GM19452 (cell line): ENCODE measurements around the gene PTCD3.

ENCODE experiments used
- ATAC-seq: cut with Tn5 transposase; IDR thresholded peaks from one replicate; pipeline ENCODE4 v1.9.1; 2021; ENCODE audit not compliant: unreplicated experiment

Gene PTCD3

GRCh38 chr2:86143307-86143706 is 37.3 kb downstream of the PTCD3 start:
- ATAC-seq: no peak

- no peak for ATAC-seq
Measured at GRCh38 chr2:86143926-86144685, 38.1 kb downstream of the PTCD3 start.

GRCh38 chr2:86147793-86148192 is 41.8 kb downstream of the PTCD3 start:
- no peak for ATAC-seq

- no peak for ATAC-seq
Measured at GRCh38 chr2:86150502-86150901, 44.5 kb downstream of the PTCD3 start.

- no peak for ATAC-seq
Measured at GRCh38 chr2:86157009-86157556, 51.0 kb downstream of the PTCD3 start.

- no peak for ATAC-seq
Measured at GRCh38 chr2:86158286-86158685, 52.3 kb downstream of the PTCD3 start.

GRCh38 chr2:86160156-86160952 is 54.3 kb downstream of the PTCD3 start:
- no peak for ATAC-seq

GRCh38 chr2:86170449-86170848 is 64.4 kb downstream of the PTCD3 start:
- no peak for ATAC-seq

- no peak for ATAC-seq
Measured at GRCh38 chr2:86171295-86171694, 65.3 kb downstream of the PTCD3 start.

- no peak for ATAC-seq
Measured at GRCh38 chr2:86172610-86173009, 66.6 kb downstream of the PTCD3 start.

GRCh38 chr2:86174445-86174844 is 68.4 kb downstream of the PTCD3 start:
- ATAC-seq: no peak

- ATAC-seq: no peak
Measured at GRCh38 chr2:86175828-86176227, 69.8 kb downstream of the PTCD3 start.

- ATAC-seq: no peak
Measured at GRCh38 chr2:86176597-86176996, 70.6 kb downstream of the PTCD3 start.

- no peak for ATAC-seq
Measured at GRCh38 chr2:86185517-86186212, 79.6 kb downstream of the PTCD3 start.

- ATAC-seq: no peak
Measured at GRCh38 chr2:86186431-86186830, 80.4 kb downstream of the PTCD3 start.

- no peak for ATAC-seq
Measured at GRCh38 chr2:86189782-86190416, 83.9 kb downstream of the PTCD3 start.
